ENCODE results near the gene CLEC11A. TPM values are rescaled to one million over a fixed set of nuclear protein-coding genes. Genes with fewer than 3 reads are reported as not detected.

The CLEC11A gene
- total RNA-seq, 1 experiment from 2014 or later: 139 TPM

- Histone ChIP-seq H3K9me3 (no peaks in the 10 kb centered on the region), H3K36me3 (no peaks in the 10 kb centered on the region), H3K4me3 (no peak overlapping the region), H3K27me3 (no peaks in the 10 kb centered on the region)
- no peak for DNase-seq
Observed at GRCh38 chr19:50702158-50702870, 20.9 kb upstream of the CLEC11A start.

GRCh38 chr19:50702871-50703829 is 20.0 kb upstream of the CLEC11A start:
- Histone ChIP-seq H3K36me3 (no peaks in the 10 kb centered on the region), H3K4me3 (no peak overlapping the region), H3K9me3 (no peaks in the 10 kb centered on the region), H3K27me3 (no peaks in the 10 kb centered on the region)
- DNase-seq: no peak

DNA sequence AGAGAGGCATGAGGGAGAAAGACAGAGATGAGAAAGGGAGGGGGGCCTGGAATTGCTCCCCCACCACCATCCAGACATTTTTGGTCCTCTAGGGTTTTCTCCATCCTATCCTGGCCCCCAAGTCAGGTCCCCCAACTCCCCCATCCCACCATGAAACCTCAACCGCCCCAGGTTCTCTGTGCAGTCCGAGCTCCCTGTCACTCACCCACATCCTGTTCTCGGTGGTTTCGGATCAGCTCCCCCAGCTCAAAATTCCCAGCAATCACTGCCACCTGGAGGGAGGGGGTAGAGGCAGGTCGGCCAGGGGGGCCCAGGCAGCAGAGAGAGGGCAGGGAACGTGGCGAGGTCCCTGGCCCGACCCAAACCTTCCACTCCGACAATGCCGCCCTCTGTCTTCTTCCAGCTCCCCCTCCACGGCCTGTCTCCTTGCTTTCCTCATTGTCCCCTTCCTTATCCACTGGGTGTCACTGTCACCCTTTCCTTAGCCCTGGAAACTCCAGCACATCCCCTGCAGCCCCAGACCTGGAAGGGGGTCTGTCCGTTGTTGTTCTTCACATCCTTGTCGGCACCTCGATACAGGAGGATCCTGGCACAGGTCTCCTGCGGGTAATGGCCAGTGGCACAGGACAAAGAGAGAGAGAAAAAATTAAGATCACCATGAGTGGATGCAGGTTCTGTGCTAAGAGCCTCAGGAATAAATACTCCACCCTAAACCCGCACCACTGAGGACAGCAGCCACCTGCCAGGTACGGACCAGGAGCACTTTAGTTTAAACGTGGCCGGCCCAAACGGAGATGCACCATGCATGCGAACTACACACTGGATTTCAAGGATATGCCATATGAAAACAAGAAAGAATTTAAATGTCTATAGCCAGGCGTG is 19.0 kb upstream of the CLEC11A start:
- no peak for DNase-seq
- H3K27me3 ChIP-seq: no peaks in the 10 kb centered on the region
- no peak overlapping the region for H3K4me3 ChIP-seq
- no peaks in the 10 kb centered on the region for H3K9me3 ChIP-seq
- H3K36me3 ChIP-seq: no peaks in the 10 kb centered on the region

DNA sequence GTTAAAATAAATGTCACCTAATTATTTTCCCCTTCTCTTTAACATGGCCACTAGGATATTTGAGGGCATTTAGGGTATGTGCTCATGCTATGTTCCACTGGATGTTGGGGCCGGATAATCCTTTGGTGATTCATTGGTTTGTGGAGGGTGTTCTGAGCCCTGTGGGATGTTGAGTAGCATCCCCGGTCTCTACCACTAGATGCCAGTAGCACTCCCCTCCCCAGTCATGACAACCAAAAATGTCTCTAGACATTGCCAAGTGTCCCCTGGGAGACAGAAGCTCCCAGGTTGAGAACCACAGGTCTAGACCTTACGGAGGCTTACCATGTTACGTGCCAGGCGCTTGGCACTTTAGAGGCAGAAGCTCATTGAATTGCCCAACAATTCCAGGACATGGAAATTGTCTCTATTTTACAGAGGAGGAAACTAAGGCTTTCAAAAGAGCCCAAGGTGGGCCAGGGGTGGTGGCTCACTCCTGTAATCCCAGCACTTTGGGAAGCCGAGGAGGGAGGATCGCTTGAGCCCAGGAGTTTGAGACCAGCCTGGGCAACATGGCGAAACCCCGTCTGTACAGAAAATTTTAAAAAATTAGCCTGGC is 17.6 kb upstream of the CLEC11A start:
- H3K36me3 ChIP-seq: no peaks in the 10 kb centered on the region
- H3K27me3 ChIP-seq: no peaks in the 10 kb centered on the region
- H3K9me3 ChIP-seq: no peaks in the 10 kb centered on the region
- H3K4me3 ChIP-seq: no peak overlapping the region
- DNase-seq: peak; percentile 74

- Histone ChIP-seq H3K27me3 (no peaks in the 10 kb centered on the region), H3K36me3 (no peaks in the 10 kb centered on the region), H3K9me3 (no peaks in the 10 kb centered on the region), H3K4me3 (no peak overlapping the region)
- no peak for DNase-seq
Observed at GRCh38 chr19:50706387-50706786, 16.8 kb upstream of the CLEC11A start.

GRCh38 chr19:50708179-50708879 is 14.8 kb upstream of the CLEC11A start:
- DNase-seq: no peak
- H3K36me3 ChIP-seq: no peaks in the 10 kb centered on the region
- H3K4me3 ChIP-seq: no peak overlapping the region
- H3K9me3 ChIP-seq: no peaks in the 10 kb centered on the region
- H3K27me3 ChIP-seq: no peaks in the 10 kb centered on the region

DNA sequence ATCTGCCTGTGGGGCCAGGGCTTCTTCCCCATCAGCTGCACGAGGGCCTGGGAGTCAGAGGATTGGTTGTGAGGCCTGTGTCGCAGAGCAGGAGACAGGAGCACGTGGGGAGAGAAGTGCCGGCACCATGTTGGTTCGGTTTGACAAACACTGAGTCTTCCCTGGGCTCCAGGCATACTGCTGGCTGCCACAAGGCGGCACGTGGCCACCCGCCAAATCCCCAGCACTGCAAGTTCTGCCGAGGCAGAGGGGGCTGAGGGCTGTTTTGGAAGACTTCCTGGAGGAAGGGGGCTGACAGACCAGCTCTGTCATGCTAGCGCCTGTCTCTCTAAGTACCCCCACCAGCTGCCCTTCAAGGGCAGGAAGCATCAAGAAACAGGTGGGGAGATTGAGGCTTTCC is 13.1 kb upstream of the CLEC11A start:
- Histone ChIP-seq H3K27me3 (no peaks in the 10 kb centered on the region), H3K4me3 (no peak overlapping the region), H3K9me3 (no peaks in the 10 kb centered on the region), H3K36me3 (no peaks in the 10 kb centered on the region)
- DNase-seq: no peak

- Histone ChIP-seq H3K36me3 (no peaks in the 10 kb centered on the region), H3K27me3 (no peaks in the 10 kb centered on the region), H3K9me3 (no peaks in the 10 kb centered on the region), H3K4me3 (no peak overlapping the region)
- no peak for DNase-seq
Observed at GRCh38 chr19:50710612-50711011, 12.6 kb upstream of the CLEC11A start.

DNA sequence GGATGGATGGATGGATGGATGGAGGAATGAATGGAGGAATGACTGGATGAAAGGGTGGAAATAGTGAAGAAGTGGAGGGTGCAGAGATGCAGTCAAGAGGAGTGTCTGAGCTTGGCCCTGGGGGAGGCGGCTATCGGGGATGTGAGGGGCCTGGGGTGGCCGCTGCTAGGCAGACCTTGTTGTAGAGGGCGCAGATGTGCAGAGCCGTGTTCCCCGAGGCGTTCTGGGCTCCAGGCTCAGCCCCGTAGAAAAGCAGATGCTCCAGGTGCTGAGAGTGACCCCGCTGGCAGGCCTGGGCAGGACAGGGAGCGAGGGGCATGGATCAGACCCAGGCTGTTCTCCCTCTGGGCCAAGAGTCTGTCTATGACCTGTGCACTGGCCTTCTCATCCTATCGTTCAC is 12.0 kb upstream of the CLEC11A start:
- DNase-seq: no peak
- H3K9me3 ChIP-seq: no peaks in the 10 kb centered on the region
- no peak overlapping the region for H3K4me3 ChIP-seq
- H3K27me3 ChIP-seq: no peaks in the 10 kb centered on the region
- no peaks in the 10 kb centered on the region for H3K36me3 ChIP-seq

GRCh38 chr19:50711805-50712204 is 11.4 kb upstream of the CLEC11A start:
- DNase-seq: no peak
- H3K4me3 ChIP-seq: no peak overlapping the region

DNA sequence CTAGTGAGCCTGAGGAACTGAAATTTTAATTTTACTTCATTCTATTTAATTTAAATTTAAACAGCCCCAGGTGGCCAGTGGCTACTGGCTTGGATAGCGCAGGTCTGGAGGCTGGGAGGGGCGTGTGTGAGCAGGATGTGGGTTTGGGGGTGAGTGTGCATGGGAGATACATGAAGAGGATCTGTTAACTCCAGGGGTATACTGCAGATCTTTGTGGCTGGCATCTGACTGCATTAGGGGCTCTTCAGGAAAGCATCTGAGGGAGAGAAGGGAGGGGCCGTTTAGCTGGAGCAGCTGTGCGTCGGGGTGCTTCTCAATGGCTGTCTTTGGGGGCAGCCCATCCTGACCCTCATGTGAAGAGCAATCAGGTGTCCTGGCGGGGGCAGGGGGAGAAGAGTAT is 10.3 kb upstream of the CLEC11A start:
- Histone ChIP-seq H3K27me3 (no peaks in the 10 kb centered on the region), H3K4me3 (no peak overlapping the region), H3K36me3 (no peaks in the 10 kb centered on the region), H3K9me3 (no peaks in the 10 kb centered on the region)
- no peak for DNase-seq

More at GRCh38 chr19:50711805-50712204, 11.4 kb upstream of the CLEC11A start:
- H3K9me3 ChIP-seq: no peaks in the 10 kb centered on the region
- H3K36me3 ChIP-seq: no peaks in the 10 kb centered on the region
- H3K27me3 ChIP-seq: no peaks in the 10 kb centered on the region

GRCh38 chr19:50713556-50714236 is 9.5 kb upstream of the CLEC11A start:
- H3K27me3 ChIP-seq: no peaks in the 10 kb centered on the region
- H3K9me3 ChIP-seq: no peaks in the 10 kb centered on the region
- DNase-seq: no peak
- H3K4me3 ChIP-seq: no peak overlapping the region
- no peaks in the 10 kb centered on the region for H3K36me3 ChIP-seq

DNA sequence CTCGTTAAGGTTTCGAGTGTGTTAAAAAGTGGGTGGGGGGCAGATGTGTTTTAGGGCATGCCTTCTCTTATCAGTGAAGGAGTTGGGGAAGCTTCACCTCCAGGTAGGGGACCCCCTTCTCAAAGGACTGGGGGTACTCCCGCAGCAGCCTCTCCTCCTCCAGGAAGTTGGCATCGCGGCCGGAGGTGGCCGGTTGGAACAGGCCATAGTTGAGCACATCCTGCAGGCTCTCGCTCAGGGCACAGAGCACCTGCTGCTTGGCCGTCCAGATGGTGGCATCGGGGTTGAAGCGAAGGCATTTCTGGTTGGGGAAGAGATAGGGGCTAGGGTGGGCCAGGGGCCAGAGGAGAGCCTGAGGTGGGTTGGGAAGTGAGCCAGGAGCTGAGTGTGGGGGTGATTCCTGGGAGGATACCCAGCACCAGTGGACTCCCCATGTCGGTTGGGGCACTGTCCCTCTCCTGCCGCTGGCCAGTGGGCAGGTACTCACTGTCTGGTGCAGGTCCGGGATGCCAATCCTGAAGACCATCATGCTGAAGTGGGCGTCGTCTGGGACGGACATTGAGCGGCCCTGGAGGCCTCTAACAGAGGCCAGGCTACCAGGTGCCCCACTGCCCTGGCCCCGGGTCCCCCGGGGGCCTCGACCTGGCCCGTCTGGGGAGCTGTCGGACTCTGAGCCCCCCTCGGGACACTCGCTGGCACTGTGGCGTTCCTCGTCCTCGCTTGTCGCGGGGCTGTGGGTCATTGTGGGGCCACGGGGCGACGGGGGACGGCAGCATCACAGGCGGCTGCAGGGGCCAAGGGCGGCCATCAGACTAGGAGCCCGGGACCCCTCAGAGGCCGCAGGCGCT is 6.8 kb upstream of the CLEC11A start:
- no peak for DNase-seq
- Histone ChIP-seq H3K27me3 (no peaks in the 10 kb centered on the region), H3K9me3 (no peaks in the 10 kb centered on the region), H3K36me3 (no peaks in the 10 kb centered on the region), H3K4me3 (no peak overlapping the region)

GRCh38 chr19:50717026-50717723 is 6.0 kb upstream of the CLEC11A start:
- no peaks in the 10 kb centered on the region for H3K9me3 ChIP-seq
- no peak overlapping the region for H3K4me3 ChIP-seq
- no peak for DNase-seq
- H3K27me3 ChIP-seq: no peaks in the 10 kb centered on the region
- H3K36me3 ChIP-seq: no peaks in the 10 kb centered on the region
